OCI-LY7 (cell line): ENCODE results near the gene PPT2. TPM values are rescaled to one million over a fixed set of nuclear protein-coding genes. Genes with fewer than 3 reads are reported as not detected.
"Not testable (repeated sequence)": the region's sequence is repeated elsewhere in the genome, so short reads cannot be mapped to it uniquely, and the experiment has no call there.

Experiments
- BruUV-seq: library from RNA; stranded (reverse); fragments of 400-500 nt; replicated peaks from 2 replicates; lab custom pipeline; 2021; lab: Mats Ljungman, UMichigan
- CTCF ChIA-PET: fragments of 300-600 bp; sonication (Branson Sonifier 250); formaldehyde crosslinking; loops from one replicate; lab custom pipeline; 2022; ENCODE audit warnings: antibody characterized with exemption; ENCODE audit not compliant: unreplicated experiment; lab: Charles Lee
- POLR2A ChIA-PET: fragments of 300-600 bp; sonication (Branson Sonifier 250); formaldehyde crosslinking; loops from one replicate; lab custom pipeline; 2022; ENCODE audit warnings: antibody characterized with exemption; lab: Charles Lee
- DNase-seq: peaks from one replicate; pipeline ENCODE4 v3.0.0-alpha.2; 2015; ENCODE audit warnings: low spot score
- H2AFZ ChIP-seq: fragments of 200-600 bp; sonication (generic), shearing (Covaris generic); 2 replicates; pipeline ENCODE4 v1.6.1; 2014; ENCODE audit warnings: mild to moderate bottlenecking, antibody characterized with exemption, low read length, moderate library complexity
- H3K27ac ChIP-seq: fragments of 200-600 bp; sonication (generic); 2 replicates; pipeline ENCODE4 v1.5.1; 2014; ENCODE audit warnings: mixed run types, low read depth, mild to moderate bottlenecking, moderate library complexity, low read length, inconsistent platforms; ENCODE audit not compliant: poor library complexity, severe bottlenecking
- H3K36me3 ChIP-seq: fragments of 200-600 bp; sonication (generic); 2 replicates; pipeline ENCODE4 v1.6.1; 2014; ENCODE audit warnings: mild to moderate bottlenecking, antibody characterized with exemption, low read length, moderate library complexity, mixed read lengths; ENCODE audit not compliant: insufficient read depth
- H3K4me1 ChIP-seq: fragments of 200-600 bp; sonication (generic); 2 replicates; pipeline ENCODE4 v1.5.1; 2014; ENCODE audit warnings: mild to moderate bottlenecking, low read length; ENCODE audit not compliant: insufficient read depth, poor library complexity, severe bottlenecking
- H3K4me2 ChIP-seq: fragments of 200-600 bp; sonication (generic); 2 replicates; pipeline ENCODE4 v1.6.1; 2014; ENCODE audit warnings: mild to moderate bottlenecking, low read length
- H3K4me3 ChIP-seq: fragments of 200-600 bp; sonication (generic); 2 replicates; pipeline ENCODE4 v1.5.1; 2014; ENCODE audit warnings: mild to moderate bottlenecking, low read depth, low read length; ENCODE audit not compliant: poor library complexity, severe bottlenecking
- H3K79me2 ChIP-seq: fragments of 200-600 bp; sonication (generic); 2 replicates; pipeline ENCODE4 v1.6.1; 2016; ENCODE audit warnings: low read depth, mild to moderate bottlenecking, low read length, moderate library complexity, mixed read lengths; ENCODE audit not compliant: insufficient read depth
- H3K9me2 ChIP-seq: fragments of 200-600 bp; sonication (generic); 2 replicates; pipeline ENCODE4 v1.6.1; 2016; ENCODE audit warnings: mild to moderate bottlenecking, low read length, mixed read lengths; ENCODE audit not compliant: insufficient read depth
- H3K9me3 ChIP-seq: fragments of 200-600 bp; sonication (generic); 2 replicates; pipeline ENCODE4 v1.6.1; 2014; ENCODE audit warnings: mild to moderate bottlenecking, mixed run types, low read length, mixed read lengths
- H4K20me1 ChIP-seq: fragments of 200-600 bp; sonication (generic); 2 replicates; pipeline ENCODE4 v1.6.1; 2014; ENCODE audit warnings: mild to moderate bottlenecking, antibody characterized with exemption, low read length, moderate library complexity, mixed read lengths; ENCODE audit not compliant: insufficient read depth
- EZH2phosphoT487 ChIP-seq: fragments of 200-600 bp; sonication (generic); IDR thresholded peaks from 2 replicates; pipeline ENCODE4 v1.6.1; 2018; ENCODE audit warnings: low read depth, borderline replicate concordance, mild to moderate bottlenecking, mixed run types, antibody characterized with exemption, low read length, moderate library complexity, mixed read lengths
- intact Hi-C: fragments of 100-400 bp; cut with micrococcal nuclease; formaldehyde crosslinking; loops from one replicate; pipeline ENCODE4 v1.10.0; 2022; ENCODE audit not compliant: unreplicated experiment
- total RNA-seq, 2 experiments: library from RNA; depleted of rRNA in 1 of 2; stranded (reverse); fragments of >200 nt in 1 of 2; shearing (Covaris generic) in 1 of 2; gene quantifications; 2 replicates each; pipeline ENCODE4 v1.2.3, GENCODE V29; 2014 to 2022
- TF ChIP-seq, protein P1 (sequence below): fragments of 200-600 bp; sonication (generic); conservative IDR thresholded peaks from 2 replicates; pipeline ENCODE4 v1.5.1; 2014; ENCODE audit warnings: mild to moderate bottlenecking, antibody characterized with exemption, low read length, moderate library complexity, mixed read lengths

PPT2 gene
- total RNA-seq, 2 experiments from 2014 or later = 39.0 to 111 TPM

DNA sequence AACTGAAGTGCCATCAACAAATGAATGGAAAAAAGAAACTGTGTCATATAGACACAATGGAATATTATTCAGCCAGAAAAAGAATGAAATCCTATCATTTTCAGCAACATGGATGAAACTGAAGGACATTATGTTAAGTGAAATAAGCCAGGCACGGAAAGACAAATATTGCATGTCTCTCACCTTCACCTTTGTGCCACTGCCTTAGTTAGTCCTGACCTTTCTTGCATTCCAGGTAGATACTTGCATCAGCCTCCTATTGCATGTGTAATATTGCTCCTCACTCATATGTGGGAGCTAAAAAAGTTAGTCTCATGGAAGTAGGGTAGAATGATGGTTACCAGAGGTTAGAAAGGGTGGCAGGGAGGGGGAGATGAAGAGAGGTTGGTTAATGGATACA is 55.1 kb downstream of the PPT2 start:
- TF ChIP-seq, protein P1, sequence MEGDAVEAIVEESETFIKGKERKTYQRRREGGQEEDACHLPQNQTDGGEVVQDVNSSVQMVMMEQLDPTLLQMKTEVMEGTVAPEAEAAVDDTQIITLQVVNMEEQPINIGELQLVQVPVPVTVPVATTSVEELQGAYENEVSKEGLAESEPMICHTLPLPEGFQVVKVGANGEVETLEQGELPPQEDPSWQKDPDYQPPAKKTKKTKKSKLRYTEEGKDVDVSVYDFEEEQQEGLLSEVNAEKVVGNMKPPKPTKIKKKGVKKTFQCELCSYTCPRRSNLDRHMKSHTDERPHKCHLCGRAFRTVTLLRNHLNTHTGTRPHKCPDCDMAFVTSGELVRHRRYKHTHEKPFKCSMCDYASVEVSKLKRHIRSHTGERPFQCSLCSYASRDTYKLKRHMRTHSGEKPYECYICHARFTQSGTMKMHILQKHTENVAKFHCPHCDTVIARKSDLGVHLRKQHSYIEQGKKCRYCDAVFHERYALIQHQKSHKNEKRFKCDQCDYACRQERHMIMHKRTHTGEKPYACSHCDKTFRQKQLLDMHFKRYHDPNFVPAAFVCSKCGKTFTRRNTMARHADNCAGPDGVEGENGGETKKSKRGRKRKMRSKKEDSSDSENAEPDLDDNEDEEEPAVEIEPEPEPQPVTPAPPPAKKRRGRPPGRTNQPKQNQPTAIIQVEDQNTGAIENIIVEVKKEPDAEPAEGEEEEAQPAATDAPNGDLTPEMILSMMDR = no peak
- no peak for TF ChIP-seq EZH2phosphoT487
- no peak for DNase-seq
- BruUV-seq = no TSS peak
- H3K27ac ChIP-seq = no peak overlapping the region
- H3K9me2 ChIP-seq = no peaks in the 10 kb centered on the region
- no peaks in the 10 kb centered on the region for H4K20me1 ChIP-seq
- no peaks in the 10 kb centered on the region; the same call in 1 of the 2 replicates for H3K9me3 ChIP-seq
- H3K36me3 ChIP-seq = no peaks in the 10 kb centered on the region
- no peak overlapping the region for H3K4me2 ChIP-seq
- H3K4me1 ChIP-seq = no peaks in the 10 kb centered on the region
- ChIA-PET POLR2A (interaction anchor here (0.7 kb wide), 1 partner anchor 1971 kb away, joined by 3 read pairs; no protein-coding TSS in a partner anchor), CTCF (no interaction called here)
- no peak overlapping the region for H2AFZ ChIP-seq
- intact Hi-C loops = no loop called here
- H3K79me2 ChIP-seq = no peaks in the 10 kb centered on the region
- no peak overlapping the region for H3K4me3 ChIP-seq

DNA sequence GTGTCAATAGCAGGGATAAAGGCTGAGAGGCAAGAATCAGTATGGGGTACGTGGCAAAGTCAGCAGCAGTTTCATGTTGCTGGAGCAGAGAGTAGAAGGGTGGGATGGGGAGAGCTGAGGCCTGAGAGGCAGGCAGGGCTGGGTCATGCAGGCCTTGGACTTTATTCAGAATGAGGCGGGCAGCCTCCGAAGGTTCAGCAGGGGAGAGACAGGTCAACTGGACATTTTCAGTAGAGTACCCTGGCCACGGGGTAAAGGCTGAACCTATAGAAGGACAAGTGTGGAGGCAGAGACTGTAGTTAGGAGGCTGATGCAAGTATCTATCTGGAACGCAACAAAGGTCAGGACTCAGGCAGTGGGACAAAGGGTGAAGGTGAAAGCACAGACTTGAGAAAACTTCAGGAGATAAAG is 56.3 kb downstream of the PPT2 start:
- POLR2A ChIA-PET = no interaction called here
- Histone ChIP-seq H3K4me2 (no peak overlapping the region), H3K36me3 (no peaks in the 10 kb centered on the region), H3K4me1 (no peaks in the 10 kb centered on the region), H2AFZ (no peak overlapping the region), H3K4me3 (no peak overlapping the region), H3K9me3 (no peaks in the 10 kb centered on the region; the same call in 1 of the 2 replicates), H3K9me2 (no peaks in the 10 kb centered on the region), H3K27ac (no peak overlapping the region), H3K79me2 (no peaks in the 10 kb centered on the region), H4K20me1 (no peaks in the 10 kb centered on the region)
- CTCF ChIA-PET = no interaction called here
- BruUV-seq = no TSS peak
- DNase-seq = no peak
- intact Hi-C loops = no loop called here
- TF ChIP-seq, protein P1 = no peak
- no peak for TF ChIP-seq EZH2phosphoT487

DNA sequence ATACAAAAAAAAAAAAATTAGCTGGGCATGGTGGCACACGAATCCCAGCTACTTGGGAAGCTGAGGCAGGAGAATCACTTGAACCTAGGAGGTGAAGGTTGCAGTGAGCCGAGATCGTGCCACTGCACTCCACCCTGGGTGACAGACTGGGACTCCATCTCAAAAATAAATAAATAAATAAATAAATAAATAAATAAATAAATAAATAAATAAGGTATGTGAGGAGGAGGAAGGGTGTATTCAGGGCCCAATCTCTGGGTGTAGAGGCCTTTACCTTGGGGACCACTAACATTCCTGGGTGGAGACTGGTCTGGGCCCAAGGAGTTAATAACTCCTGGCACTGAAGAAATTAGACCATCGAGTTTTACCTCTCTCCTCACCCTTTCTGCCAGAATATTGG is 57.5 kb downstream of the PPT2 start:
- intact Hi-C loops, H2AFZ ChIP-seq, H3K9me3 ChIP-seq, H3K4me1 ChIP-seq, H3K36me3 ChIP-seq, H3K4me3 ChIP-seq, H3K4me2 ChIP-seq, CTCF ChIA-PET, DNase-seq, H4K20me1 ChIP-seq, H3K79me2 ChIP-seq, BruUV-seq, H3K9me2 ChIP-seq, H3K27ac ChIP-seq, POLR2A ChIA-PET: not testable (repeated sequence)
